Muscle layer of colon (tissue), 2 donors: Measurements from ENCODE around the gene MZT2A.
"Not testable (repeated sequence)": the region's sequence is repeated elsewhere in the genome, so short reads cannot be mapped to it uniquely, and the experiment has no call there.

ENCODE experiments used
- H3K27ac ChIP-seq: one replicate; pipeline ENCODE4 v1.7.0; 2013; ENCODE audit warnings: low read depth, mild to moderate bottlenecking, low read length, moderate library complexity
- H3K27me3 ChIP-seq, 2 donors: one replicate each; pipeline ENCODE4 v1.7.0; 2013; ENCODE audit warnings: low read length in 2 of 2, mild to moderate bottlenecking in 2 of 2; ENCODE audit not compliant: insufficient read depth in 2 of 2, control insufficient read depth in 1 of 2
- H3K36me3 ChIP-seq: one replicate; pipeline ENCODE4 v1.7.0; 2013; ENCODE audit warnings: mild to moderate bottlenecking, low read length; ENCODE audit not compliant: insufficient read depth
- H3K4me1 ChIP-seq: one replicate; pipeline ENCODE4 v1.7.0; 2013; ENCODE audit warnings: mild to moderate bottlenecking, low read length; ENCODE audit not compliant: insufficient read depth
- H3K4me3 ChIP-seq, 2 donors: one replicate each; pipeline ENCODE4 v1.7.0; 2013; ENCODE audit warnings: low read length in 2 of 2, low read depth in 1 of 2, mild to moderate bottlenecking in 1 of 2, moderate library complexity in 1 of 2
- H3K9ac ChIP-seq: one replicate; pipeline ENCODE4 v1.7.0; 2013; ENCODE audit warnings: low read length
- H3K9me3 ChIP-seq: one replicate; pipeline ENCODE4 v1.7.0; 2013; ENCODE audit warnings: mild to moderate bottlenecking, low read length
- donor health status: abdominal sarcoma.
- donor health status: Adenocarcinoma of cecum.

MZT2A gene

DNA sequence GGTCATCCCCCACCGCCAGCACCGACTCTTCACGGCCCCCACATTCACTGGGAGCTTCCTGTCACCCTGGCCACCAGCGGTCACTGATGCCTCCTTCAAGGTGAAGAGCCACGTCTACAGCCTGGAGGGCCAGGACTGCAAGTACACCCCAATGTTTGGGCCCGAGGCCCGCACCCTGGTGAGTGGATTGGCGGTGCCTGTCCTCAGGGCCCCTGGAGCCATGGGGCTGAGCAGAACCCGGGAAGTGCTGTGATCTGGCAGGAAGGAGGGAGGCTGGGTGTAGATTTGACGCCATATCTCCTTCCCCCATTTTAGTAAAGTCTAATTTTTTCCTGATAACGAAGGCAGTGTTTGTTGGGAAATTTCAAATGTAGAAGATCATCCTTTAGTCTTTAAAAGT is 26.3 kb upstream of the MZT2A start:
- not testable (repeated sequence) for H3K9me3 ChIP-seq, H3K36me3 ChIP-seq, H3K4me1 ChIP-seq, H3K9ac ChIP-seq, H3K27me3 ChIP-seq, H3K4me3 ChIP-seq, H3K27ac ChIP-seq

DNA sequence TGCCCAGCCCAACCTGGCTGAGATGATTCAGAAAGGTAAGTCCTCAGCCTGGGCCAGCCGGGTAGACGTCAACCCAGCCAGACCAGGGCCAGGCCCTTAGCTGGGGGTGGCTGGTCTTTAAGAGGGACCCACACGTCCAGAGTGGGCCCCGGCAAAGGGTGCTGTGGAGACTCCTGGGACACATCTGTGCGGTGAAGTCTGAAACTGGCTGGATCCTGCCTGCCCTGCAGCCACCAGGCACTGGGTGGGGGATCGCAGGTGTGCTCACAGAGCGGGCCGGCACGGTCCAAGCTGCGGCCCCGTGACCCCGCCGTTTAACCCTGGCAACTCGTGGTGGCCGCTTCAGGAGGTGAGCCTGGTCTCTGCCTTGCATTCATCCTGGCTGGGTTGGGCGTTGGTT is 25.7 kb upstream of the MZT2A start:
- H3K4me3 ChIP-seq, H3K9me3 ChIP-seq, H3K4me1 ChIP-seq, H3K27ac ChIP-seq, H3K9ac ChIP-seq, H3K36me3 ChIP-seq, H3K27me3 ChIP-seq: not testable (repeated sequence)

DNA sequence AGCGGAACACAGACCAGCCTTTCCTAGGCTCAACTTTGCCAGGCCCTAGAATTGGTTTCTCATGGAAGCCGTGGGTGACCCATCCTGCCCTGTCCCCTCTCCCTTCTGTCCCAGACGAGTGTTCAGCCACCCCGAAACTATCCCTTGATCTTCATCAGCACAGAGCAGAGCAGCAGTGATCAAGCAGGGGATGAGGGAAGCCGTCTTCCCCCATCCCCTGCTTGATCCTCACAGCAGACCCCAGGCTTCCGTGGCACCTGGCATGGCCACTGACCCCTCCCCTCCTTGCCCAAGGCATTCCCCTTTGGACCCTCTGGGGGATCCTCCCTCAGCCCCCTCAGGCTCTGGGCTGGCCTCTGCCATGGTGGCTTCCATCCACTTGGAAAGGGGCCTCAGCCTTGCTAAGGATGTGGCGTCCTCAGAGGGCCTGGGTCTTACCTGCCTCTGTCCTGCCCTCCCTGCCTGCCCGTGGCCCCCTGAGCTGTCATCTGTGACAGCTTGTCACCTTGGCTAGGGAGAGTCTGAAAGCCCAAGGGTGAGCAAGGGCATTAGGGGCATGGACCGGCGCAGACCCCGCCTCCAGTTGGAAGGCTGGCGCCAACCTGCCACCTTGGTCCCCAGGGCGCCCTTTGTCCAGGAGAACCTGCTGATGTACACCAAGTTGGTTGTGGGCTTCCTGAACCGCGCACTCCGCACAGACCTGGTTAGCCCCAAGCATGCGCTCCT is 25.1 kb upstream of the MZT2A start:
- no peaks in the 10 kb centered on the region for H3K27me3 ChIP-seq
- no peaks in the 10 kb centered on the region for H3K9me3 ChIP-seq
- no peak overlapping the region for H3K27ac ChIP-seq
- H3K4me3 ChIP-seq, result no peak overlapping the region
- no peak overlapping the region for H3K9ac ChIP-seq
- no peaks in the 10 kb centered on the region for H3K4me1 ChIP-seq
- peaks cover 4% of the 10 kb centered on the region for H3K36me3 ChIP-seq

DNA sequence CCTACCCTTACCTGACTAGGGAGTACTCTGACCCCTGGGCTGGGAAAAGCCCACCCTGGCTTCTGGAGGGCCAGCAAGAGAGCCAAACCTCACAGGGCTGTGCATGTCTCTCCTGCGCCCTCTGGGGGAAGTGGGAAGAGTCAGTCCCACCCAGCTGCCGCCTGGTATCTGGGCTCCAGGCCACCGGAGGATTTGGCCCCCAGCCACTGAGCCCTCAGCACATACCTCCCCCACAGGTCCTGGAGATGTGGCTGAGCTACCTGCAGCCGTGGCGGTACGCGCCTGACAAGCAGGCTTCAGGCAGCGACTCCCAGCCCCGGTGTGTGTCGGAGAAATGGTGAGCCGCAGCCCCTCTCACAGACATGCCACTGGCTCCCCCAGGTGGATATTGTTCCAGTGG is 24.4 kb upstream of the MZT2A start:
- not testable (repeated sequence) for H3K27me3 ChIP-seq, H3K36me3 ChIP-seq, H3K4me1 ChIP-seq, H3K27ac ChIP-seq, H3K9me3 ChIP-seq, H3K4me3 ChIP-seq, H3K9ac ChIP-seq

DNA sequence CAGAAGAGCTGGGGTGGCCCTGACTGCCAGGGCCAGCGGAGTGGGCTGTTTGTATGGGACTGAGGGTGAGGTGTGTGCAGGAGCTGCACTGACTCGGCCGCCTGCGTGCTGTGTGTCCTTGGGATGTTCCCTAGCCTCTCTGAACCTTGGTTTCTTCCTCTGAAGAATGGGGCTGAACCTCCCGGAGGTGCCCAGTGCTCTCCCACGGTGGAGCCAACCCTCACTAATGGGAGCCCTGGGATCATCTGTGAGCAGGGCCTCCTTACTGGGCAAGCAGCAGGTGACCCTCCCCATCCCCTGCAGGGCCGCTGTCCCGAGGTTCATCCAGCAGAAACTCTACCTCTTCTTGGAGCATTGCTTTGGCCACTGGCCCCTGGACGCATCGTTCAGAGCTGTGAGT is 23.8 kb upstream of the MZT2A start:
- Histone ChIP-seq H3K9ac (no peak overlapping the region), H3K36me3 (peaks cover 4% of the 10 kb centered on the region), H3K4me1 (no peaks in the 10 kb centered on the region), H3K27ac (no peak overlapping the region), H3K27me3 (no peaks in the 10 kb centered on the region), H3K9me3 (no peaks in the 10 kb centered on the region), H3K4me3 (no peak overlapping the region)

DNA sequence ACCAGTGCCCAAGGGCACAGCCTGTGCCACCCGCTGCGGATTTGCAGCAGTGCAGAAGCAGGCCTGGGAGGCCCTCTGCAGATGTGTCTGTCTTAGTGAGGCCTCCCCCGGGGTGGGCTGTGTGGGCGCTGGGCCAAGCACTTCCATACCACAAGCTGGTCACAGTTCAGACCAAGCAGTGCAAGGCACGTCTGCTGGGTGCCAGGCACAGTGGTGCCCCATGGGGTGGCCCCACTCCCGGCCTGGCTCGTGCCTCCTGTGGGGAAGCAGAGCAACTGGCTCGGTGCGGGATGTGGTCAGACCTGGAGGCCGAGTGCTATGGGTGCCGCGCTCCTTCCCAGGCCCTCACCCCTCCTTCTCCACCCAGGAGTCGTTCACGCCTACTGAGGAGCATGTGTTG is 23.0 kb upstream of the MZT2A start:
- H3K4me1 ChIP-seq, H3K27me3 ChIP-seq, H3K27ac ChIP-seq, H3K4me3 ChIP-seq, H3K9me3 ChIP-seq, H3K9ac ChIP-seq, H3K36me3 ChIP-seq: not testable (repeated sequence)

DNA sequence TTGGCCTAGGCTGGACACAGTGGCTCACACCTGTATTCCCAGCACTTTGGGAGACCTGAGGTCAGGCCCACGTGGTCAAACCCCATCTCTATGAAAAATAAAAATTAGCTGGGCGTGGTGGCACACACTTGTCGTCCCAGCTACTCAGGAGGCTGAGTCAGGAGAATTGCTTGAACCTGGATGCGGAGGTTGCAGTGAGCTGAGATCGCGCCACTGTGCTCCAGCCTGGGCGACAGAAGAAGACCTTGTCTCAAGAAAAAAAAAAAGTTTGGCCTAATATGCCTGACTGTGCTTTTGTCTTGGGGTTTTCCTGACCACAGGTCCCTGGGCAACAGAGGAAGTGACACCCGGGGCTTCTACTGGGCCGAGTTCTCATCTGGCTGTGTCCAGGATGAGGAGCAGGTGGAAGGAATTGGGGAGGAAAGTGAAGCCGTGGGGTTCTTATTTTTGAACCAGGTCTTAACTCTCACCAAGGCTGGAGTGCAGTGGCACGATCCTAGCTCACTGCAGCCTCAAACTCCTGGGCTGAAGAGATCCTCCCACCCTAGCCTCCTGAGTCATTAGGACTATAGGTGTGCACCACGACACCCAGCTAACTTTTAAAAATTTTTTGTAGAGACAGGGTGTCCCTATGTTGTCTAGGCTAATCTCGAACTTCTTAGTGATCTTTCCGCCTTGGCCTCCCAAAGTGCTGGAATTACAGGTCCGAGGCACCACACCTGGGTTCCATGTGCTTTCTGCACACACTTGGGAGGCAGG is 22.4 kb upstream of the MZT2A start:
- not testable (repeated sequence) for H3K4me1 ChIP-seq, H3K9ac ChIP-seq, H3K9me3 ChIP-seq, H3K27ac ChIP-seq, H3K36me3 ChIP-seq, H3K4me3 ChIP-seq, H3K27me3 ChIP-seq

DNA sequence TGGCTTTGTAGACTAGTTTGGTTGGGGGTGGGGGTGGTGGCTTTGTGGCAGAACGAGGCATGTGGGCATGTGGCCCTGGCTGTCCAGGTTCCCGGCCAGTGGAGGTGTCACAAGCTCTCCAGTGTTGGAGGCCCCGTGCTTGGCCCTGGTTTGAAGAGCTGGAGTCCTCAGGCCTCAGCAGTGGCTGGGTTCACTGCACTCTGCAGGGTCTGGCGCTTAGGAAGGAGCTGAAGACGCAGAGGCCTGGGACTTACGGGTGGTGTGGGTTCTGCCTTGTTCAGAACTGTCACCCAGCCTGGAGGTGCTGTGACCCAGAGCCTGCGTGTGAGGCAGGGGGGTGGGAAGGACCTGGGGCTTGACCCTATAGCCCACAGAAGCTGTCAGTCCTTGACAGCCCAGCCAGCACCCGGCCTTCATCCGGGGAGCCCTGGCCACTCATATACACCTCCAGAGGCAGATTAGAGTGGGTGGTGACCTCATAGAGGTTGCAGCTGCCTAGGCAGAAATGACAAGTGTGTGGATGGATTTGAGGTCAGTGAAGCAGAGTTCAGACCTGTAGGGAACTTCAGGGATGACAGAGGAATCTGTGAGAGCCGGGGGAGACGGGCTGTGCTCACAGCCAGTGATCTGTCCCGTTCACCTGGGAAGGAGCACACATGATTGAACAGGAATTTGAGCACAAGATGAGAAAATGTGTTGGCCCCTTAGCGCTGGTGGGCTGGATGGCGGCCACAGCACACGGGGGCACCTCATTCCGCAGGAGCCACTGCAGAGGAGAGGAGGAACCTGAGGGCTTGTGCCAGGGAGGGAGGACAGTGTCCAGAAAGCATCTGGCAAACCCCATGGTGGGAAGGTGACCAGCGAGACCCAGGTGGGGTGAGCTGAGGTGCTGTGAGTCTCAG is 20.0 kb upstream of the MZT2A start:
- peaks cover 18% of the 10 kb centered on the region for H3K36me3 ChIP-seq
- not testable (repeated sequence) for H3K4me3 ChIP-seq, H3K4me1 ChIP-seq, H3K9ac ChIP-seq, H3K27ac ChIP-seq, H3K9me3 ChIP-seq, H3K27me3 ChIP-seq

DNA sequence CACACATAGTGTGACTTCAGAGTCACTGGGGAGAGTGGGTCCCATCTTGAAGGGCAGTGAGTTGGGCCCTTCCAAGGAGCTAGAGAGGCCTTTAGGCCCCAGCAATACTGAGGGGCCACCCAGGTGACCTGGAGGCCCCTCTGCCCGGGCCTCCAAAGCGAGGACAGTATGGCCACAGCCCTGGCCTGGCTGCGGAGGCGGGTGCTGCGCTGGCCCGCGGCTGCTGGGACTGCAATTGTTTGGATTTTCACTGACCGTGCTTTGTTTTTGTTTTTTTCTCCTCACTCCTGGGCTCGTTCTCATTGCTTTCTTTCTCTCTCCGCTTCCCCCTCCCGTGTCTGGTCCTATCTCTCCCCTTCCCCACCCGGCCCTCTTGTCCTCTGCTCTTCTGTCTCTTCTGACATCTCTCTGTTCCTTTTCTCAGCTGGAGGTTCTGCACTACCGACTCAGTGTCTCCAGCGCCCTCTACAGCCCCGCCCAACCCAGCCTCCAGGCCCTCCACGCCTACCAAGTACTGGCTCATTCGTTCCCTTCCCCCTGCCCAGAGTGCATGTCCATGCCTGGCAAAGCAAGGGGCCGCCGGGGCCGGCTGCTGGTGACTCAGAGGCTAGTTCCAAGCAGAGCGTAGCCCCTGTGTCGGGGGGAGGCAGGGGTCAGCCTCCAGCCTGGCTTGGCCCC is 19.2 kb upstream of the MZT2A start:
- not testable (repeated sequence) for H3K9ac ChIP-seq, H3K4me1 ChIP-seq, H3K9me3 ChIP-seq, H3K4me3 ChIP-seq, H3K27me3 ChIP-seq, H3K27ac ChIP-seq
- peaks cover 16% of the 10 kb centered on the region for H3K36me3 ChIP-seq

DNA sequence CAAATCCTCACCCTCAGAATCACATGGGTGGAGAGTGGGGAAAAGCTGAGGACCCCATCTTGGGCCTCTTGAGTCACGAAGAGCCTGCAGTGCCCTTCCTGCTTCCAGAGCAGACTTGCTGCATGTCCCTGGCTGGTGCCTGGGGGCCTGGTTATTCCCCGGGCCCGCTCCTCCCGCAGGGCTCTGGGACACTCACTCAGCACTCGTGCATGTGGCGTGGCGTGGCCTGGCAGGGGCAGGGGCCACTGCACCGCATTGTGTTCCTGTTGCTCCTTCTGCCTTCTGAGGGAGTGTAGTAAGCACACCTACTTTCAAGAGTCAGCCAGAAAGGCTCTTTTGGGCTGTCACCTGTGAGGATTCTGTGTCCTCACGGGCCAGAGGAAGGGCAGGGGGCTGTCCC is 17.4 kb upstream of the MZT2A start:
- Histone ChIP-seq H3K27ac (no peak overlapping the region), H3K9ac (no peak overlapping the region), H3K27me3 (no peaks in the 10 kb centered on the region), H3K9me3 (no peaks in the 10 kb centered on the region), H3K4me1 (no peaks in the 10 kb centered on the region), H3K4me3 (no peak overlapping the region), H3K36me3 (peaks cover 25% of the 10 kb centered on the region)

DNA sequence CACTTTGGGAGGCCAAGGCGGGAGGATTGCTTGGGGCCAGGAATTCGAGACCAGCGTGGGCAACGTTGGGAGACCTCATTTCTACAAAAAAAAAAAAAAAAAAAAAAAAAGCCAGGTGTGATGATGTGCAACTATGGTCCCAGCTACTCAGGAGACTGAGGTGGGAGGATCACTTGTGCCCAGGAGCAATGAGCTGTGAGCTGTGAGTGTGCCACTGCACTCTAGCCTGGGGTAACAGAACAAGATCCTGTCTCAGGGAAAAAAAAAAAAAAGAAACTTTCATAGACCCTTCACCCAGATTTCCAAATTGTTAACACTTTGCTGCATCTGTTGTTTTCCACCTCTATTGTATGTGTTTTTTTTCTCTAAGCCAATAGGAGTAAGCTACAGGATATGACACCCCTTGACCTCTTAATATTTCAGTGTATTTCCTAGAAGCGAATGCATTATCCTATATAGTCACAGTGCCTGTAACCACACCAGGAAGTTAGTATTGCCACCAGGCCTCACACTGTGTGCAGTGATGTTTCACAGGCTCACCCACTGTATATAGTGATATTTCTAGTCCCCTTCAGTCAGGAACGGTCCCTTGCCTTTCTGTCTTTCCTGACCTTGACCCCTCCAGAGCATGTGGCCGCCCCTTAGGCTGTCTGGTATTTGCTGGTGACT is 12.0 kb upstream of the MZT2A start:
- H3K27ac ChIP-seq, H3K9ac ChIP-seq, H3K4me1 ChIP-seq, H3K27me3 ChIP-seq, H3K4me3 ChIP-seq, H3K9me3 ChIP-seq: not testable (repeated sequence)
- H3K36me3 ChIP-seq, result peaks cover 46% of the 10 kb centered on the region
